ENCODE data around the gene JAKMIP2.

DNA sequence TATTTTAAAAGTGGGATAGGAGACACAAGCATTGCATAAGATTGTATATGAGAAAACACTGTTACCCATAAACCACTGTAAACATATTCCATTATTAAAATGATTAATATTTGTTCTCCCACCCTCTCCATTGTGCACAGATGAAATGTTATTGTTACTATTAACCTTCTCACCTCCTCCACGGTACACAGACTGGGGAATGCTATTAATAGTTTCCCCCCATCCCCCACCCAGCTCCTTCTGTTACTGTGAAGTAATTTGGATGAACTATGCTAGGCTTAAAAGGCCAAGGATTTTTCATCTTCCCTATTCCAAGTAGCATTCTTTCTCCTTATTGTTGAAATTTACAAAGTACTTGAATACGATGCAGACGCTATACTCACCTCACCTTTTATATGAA, 91.4 kb downstream of the JAKMIP2 start:
- TF ChIP-seq, protein P1, sequence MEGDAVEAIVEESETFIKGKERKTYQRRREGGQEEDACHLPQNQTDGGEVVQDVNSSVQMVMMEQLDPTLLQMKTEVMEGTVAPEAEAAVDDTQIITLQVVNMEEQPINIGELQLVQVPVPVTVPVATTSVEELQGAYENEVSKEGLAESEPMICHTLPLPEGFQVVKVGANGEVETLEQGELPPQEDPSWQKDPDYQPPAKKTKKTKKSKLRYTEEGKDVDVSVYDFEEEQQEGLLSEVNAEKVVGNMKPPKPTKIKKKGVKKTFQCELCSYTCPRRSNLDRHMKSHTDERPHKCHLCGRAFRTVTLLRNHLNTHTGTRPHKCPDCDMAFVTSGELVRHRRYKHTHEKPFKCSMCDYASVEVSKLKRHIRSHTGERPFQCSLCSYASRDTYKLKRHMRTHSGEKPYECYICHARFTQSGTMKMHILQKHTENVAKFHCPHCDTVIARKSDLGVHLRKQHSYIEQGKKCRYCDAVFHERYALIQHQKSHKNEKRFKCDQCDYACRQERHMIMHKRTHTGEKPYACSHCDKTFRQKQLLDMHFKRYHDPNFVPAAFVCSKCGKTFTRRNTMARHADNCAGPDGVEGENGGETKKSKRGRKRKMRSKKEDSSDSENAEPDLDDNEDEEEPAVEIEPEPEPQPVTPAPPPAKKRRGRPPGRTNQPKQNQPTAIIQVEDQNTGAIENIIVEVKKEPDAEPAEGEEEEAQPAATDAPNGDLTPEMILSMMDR (IDR thresholded peaks at IDR 0.05) = no peak
- no peak for TF ChIP-seq POLR2A (IDR thresholded peaks at IDR 0.05)
